HepG2 (cell line): ENCODE results near the gene PRKAR1A. TPM values are rescaled to one million over a fixed set of nuclear protein-coding genes. Genes with fewer than 3 reads are reported as not detected.

Experiments used
- EED ChIP-seq: sonication (generic); formaldehyde crosslinking; IDR thresholded peaks from 2 replicates; pipeline ENCODE4 v1.5.0; 2020; ENCODE audit warnings: mild to moderate bottlenecking, missing genetic modification reagents
- EP300 ChIP-seq, 3 experiments: sonication (generic) in 1 of 3; formaldehyde crosslinking in 1 of 3; IDR thresholded peaks; 2 replicates each; pipeline versions ENCODE4 v1.5.1 to v1.6.1; 2011 to 2020; ENCODE audit warnings: low read depth in 2 of 3, low read length in 2 of 3, borderline replicate concordance in 1 of 3, improper control_type of control experiment in 1 of 3, mild to moderate bottlenecking in 1 of 3, missing genetic modification reagents in 1 of 3, moderate library complexity in 1 of 3
- FOXA1 ChIP-seq, 2 experiments: fragments of 450-650 bp in 1 of 2; sonication (generic) in 1 of 2; formaldehyde crosslinking in 1 of 2; IDR thresholded peaks; 2 replicates each; pipeline versions ENCODE4 v1.4.0 to v1.6.1; 2016 to 2020; ENCODE audit warnings: missing genetic modification reagents in 1 of 2
- NR2F2 ChIP-seq: IDR thresholded peaks from 2 replicates; pipeline ENCODE4 v1.6.1; 2012; ENCODE audit warnings: low read depth, inconsistent platforms, borderline replicate concordance
- SCMH1 ChIP-seq: sonication (generic); formaldehyde crosslinking; IDR thresholded peaks from 2 replicates; pipeline ENCODE4 v1.9.0; 2021; ENCODE audit warnings: missing genetic modification reagents, mild to moderate bottlenecking, borderline replicate concordance
- ZNF3 ChIP-seq: IDR thresholded peaks from 2 replicates; pipeline ENCODE4 v1.7.0; 2017; ENCODE audit warnings: inconsistent platforms
- ZNF510 ChIP-seq: sonication (generic); formaldehyde crosslinking; IDR thresholded peaks from 2 replicates; pipeline ENCODE4 v1.4.0; 2020; ENCODE audit warnings: low read depth, mild to moderate bottlenecking, missing genetic modification reagents
- ZNF598 ChIP-seq: sonication (generic); formaldehyde crosslinking; IDR thresholded peaks from 2 replicates; pipeline ENCODE4 v1.5.1; 2020; ENCODE audit warnings: mild to moderate bottlenecking, missing genetic modification reagents, borderline replicate concordance
- ZNF703 ChIP-seq: sonication (generic); formaldehyde crosslinking; IDR thresholded peaks from 2 replicates; pipeline ENCODE4 v1.5.1; 2020; ENCODE audit warnings: missing genetic modification reagents, mild to moderate bottlenecking, moderate library complexity, borderline replicate concordance
- ZNF766 ChIP-seq: sonication (generic); formaldehyde crosslinking; IDR thresholded peaks from 2 replicates; pipeline ENCODE4 v1.5.0; 2020; ENCODE audit warnings: missing genetic modification reagents, borderline replicate concordance
- ZSCAN25 ChIP-seq: sonication (generic); formaldehyde crosslinking; IDR thresholded peaks from 2 replicates; pipeline ENCODE4 v1.8.0; 2022; ENCODE audit warnings: mild to moderate bottlenecking, missing genetic modification reagents
- polyA plus RNA-seq, 8 experiments: library from polyadenylated mRNA; depleted of rRNA in 3 of 8; stranded (reverse) in 7 of 8; unstranded in 1 of 8; fragments of >200 nt; fragmentation: Illumina TruSeq in 4 of 8; extraction: Trizol in 4 of 8; gene quantifications; 2 replicates each; pipeline versions ENCODE4 v1.2.1 to v1.2.3, GENCODE V29; 2011 to 2016; ENCODE audit warnings: low read depth in 4 of 8, missing spikeins in 1 of 8, mixed read lengths in 1 of 8; ENCODE audit not compliant: insufficient read depth in 1 of 8
- total RNA-seq, 5 experiments: library from RNA; depleted of rRNA; stranded (reverse); fragments of >200 nt; fragmentation: Illumina TruSeq; extraction: Trizol; gene quantifications; 2 replicates each; pipeline ENCODE4 v1.2.3, GENCODE V29; 2016; ENCODE audit warnings: low read depth in 1 of 5
- TF ChIP-seq, protein P1 (sequence below): sonication (generic); formaldehyde crosslinking; IDR thresholded peaks from 2 replicates; pipeline ENCODE4 v1.5.0; 2020; ENCODE audit warnings: missing genetic modification reagents
- TF ChIP-seq, protein P2 (sequence below): sonication (generic); formaldehyde crosslinking; IDR thresholded peaks from 2 replicates; pipeline ENCODE4 v1.5.0; 2020; ENCODE audit warnings: mild to moderate bottlenecking, missing genetic modification reagents
- TF ChIP-seq, protein P3 (sequence below): sonication (generic); formaldehyde crosslinking; IDR thresholded peaks from 2 replicates; pipeline ENCODE4 v1.5.0; 2020; ENCODE audit warnings: missing genetic modification reagents
- TF ChIP-seq, protein P4 (sequence below): sonication (generic); formaldehyde crosslinking; IDR thresholded peaks from 2 replicates; pipeline ENCODE4 v1.4.0; 2020; ENCODE audit warnings: missing genetic modification reagents
- TF ChIP-seq, protein P5 (sequence below): sonication (generic); formaldehyde crosslinking; IDR thresholded peaks from 2 replicates; pipeline ENCODE4 v1.5.0; 2020; ENCODE audit warnings: mild to moderate bottlenecking, missing genetic modification reagents, borderline replicate concordance

PRKAR1A gene
- total and polyA plus RNA-seq, 2 of the 13 experiments (the other 11 are each of a cell fraction or from before 2014, with no cell fraction given), result 265 to 266 TPM

DNA sequence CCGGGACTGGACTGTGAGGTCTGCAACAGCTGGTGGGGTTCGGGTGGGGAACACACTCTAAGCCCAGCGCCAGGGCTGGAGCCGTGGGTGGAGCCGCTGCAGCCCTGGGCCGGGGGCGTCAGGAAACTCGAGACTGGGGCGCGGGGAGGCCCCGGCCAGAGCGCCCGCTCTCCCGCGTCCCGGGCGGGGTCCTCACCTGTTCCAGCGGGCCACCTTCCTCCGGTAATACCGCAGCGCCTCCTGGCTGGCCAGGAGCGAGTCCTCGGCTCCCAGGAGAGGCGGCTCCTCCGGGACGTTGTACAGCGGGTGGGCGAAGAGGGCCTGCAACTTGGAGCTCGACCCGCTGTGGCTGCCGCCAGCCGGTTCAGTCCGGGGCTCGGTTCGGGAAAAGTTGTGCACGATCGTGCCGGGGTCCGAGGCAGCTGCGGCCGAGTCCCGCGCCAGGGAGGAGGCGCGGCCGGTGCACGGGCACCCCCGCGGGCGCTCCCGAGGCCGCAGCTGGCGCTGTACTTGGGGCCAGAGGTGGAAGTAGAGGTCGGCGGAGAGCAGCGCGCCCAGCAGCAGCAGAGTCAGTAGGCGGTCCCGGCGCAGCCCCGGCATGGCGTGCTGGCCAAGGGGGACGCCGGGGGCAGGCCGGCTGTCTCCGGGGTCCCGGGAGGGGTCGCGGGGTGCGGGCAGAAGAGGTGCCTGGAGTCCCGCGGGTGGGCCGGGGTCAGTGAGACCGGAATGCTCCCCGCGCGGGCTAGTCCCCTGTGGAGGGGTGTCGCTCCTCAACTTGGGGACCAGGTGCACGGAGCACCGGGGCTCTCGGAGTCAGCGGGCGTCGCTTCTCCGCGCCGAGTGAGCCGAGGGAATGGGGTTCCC is 88.1 kb downstream of the PRKAR1A start (continued):
- TF ChIP-seq, protein P1, sequence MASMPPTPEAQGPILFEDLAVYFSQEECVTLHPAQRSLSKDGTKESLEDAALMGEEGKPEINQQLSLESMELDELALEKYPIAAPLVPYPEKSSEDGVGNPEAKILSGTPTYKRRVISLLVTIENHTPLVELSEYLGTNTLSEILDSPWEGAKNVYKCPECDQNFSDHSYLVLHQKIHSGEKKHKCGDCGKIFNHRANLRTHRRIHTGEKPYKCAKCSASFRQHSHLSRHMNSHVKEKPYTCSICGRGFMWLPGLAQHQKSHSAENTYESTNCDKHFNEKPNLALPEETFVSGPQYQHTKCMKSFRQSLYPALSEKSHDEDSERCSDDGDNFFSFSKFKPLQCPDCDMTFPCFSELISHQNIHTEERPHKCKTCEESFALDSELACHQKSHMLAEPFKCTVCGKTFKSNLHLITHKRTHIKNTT (CRISPR knock-in tag), result no peak
- TF ChIP-seq, protein P2, sequence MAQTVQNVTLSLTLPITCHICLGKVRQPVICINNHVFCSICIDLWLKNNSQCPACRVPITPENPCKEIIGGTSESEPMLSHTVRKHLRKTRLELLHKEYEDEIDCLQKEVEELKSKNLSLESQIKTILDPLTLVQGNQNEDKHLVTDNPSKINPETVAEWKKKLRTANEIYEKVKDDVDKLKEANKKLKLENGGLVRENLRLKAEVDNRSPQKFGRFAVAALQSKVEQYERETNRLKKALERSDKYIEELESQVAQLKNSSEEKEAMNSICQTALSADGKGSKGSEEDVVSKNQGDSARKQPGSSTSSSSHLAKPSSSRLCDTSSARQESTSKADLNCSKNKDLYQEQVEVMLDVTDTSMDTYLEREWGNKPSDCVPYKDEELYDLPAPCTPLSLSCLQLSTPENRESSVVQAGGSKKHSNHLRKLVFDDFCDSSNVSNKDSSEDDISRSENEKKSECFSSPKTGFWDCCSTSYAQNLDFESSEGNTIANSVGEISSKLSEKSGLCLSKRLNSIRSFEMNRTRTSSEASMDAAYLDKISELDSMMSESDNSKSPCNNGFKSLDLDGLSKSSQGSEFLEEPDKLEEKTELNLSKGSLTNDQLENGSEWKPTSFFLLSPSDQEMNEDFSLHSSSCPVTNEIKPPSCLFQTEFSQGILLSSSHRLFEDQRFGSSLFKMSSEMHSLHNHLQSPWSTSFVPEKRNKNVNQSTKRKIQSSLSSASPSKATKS (CRISPR knock-in tag), result no peak
- TF ChIP-seq ZNF703 (CRISPR knock-in tag), result no peak; the same call in none of the 2 replicates
- no peak for TF ChIP-seq EED
- TF ChIP-seq, protein P3, sequence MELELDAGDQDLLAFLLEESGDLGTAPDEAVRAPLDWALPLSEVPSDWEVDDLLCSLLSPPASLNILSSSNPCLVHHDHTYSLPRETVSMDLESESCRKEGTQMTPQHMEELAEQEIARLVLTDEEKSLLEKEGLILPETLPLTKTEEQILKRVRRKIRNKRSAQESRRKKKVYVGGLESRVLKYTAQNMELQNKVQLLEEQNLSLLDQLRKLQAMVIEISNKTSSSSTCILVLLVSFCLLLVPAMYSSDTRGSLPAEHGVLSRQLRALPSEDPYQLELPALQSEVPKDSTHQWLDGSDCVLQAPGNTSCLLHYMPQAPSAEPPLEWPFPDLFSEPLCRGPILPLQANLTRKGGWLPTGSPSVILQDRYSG (CRISPR knock-in tag), result no peak; the same call in 1 of the 2 replicates
- TF ChIP-seq NR2F2, result no peak; the same call in 1 of the 2 replicates
- TF ChIP-seq, protein P4, sequence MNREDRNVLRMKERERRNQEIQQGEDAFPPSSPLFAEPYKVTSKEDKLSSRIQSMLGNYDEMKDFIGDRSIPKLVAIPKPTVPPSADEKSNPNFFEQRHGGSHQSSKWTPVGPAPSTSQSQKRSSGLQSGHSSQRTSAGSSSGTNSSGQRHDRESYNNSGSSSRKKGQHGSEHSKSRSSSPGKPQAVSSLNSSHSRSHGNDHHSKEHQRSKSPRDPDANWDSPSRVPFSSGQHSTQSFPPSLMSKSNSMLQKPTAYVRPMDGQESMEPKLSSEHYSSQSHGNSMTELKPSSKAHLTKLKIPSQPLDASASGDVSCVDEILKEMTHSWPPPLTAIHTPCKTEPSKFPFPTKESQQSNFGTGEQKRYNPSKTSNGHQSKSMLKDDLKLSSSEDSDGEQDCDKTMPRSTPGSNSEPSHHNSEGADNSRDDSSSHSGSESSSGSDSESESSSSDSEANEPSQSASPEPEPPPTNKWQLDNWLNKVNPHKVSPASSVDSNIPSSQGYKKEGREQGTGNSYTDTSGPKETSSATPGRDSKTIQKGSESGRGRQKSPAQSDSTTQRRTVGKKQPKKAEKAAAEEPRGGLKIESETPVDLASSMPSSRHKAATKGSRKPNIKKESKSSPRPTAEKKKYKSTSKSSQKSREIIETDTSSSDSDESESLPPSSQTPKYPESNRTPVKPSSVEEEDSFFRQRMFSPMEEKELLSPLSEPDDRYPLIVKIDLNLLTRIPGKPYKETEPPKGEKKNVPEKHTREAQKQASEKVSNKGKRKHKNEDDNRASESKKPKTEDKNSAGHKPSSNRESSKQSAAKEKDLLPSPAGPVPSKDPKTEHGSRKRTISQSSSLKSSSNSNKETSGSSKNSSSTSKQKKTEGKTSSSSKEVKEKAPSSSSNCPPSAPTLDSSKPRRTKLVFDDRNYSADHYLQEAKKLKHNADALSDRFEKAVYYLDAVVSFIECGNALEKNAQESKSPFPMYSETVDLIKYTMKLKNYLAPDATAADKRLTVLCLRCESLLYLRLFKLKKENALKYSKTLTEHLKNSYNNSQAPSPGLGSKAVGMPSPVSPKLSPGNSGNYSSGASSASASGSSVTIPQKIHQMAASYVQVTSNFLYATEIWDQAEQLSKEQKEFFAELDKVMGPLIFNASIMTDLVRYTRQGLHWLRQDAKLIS (CRISPR knock-in tag), result no peak; the same call in none of the 2 replicates
- TF ChIP-seq, protein P5, sequence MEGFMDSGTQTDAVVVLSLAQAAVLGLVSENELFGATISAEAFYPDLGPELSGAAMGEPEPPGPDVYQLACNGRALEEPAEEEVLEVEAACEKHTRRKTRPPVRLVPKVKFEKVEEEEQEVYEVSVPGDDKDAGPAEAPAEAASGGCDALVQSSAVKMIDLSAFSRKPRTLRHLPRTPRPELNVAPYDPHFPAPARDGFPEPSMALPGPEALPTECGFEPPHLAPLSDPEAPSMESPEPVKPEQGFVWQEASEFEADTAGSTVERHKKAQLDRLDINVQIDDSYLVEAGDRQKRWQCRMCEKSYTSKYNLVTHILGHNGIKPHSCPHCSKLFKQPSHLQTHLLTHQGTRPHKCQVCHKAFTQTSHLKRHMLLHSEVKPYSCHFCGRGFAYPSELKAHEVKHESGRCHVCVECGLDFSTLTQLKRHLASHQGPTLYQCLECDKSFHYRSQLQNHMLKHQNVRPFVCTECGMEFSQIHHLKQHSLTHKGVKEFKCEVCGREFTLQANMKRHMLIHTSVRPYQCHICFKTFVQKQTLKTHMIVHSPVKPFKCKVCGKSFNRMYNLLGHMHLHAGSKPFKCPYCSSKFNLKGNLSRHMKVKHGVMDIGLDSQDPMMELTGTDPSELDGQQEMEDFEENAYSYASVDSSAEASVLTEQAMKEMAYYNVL, result peak; percentile 79; the same call in 1 of the 2 replicates
- no peak; the same call in 1 of the 2 replicates for TF ChIP-seq ZNF766 (CRISPR knock-in tag)
- peak; percentile 13; the same call in 1 of the 2 replicates for TF ChIP-seq ZSCAN25 (CRISPR knock-in tag)
- no peak for TF ChIP-seq EP300 (IDR thresholded peaks at IDR 0.05; ENCODE audit: low read depth in 2 of 2, low read length in 2 of 2)
- 0 out of 2 replicates have a peak, but pooled peaks have one; percentile 7 for TF ChIP-seq EP300 (CRISPR knock-in tag; IDR thresholded peaks at IDR 0.05; ENCODE audit: borderline replicate concordance)
- TF ChIP-seq ZNF3 (CRISPR knock-in tag), result no peak
- TF ChIP-seq FOXA1 (IDR thresholded peaks at IDR 0.05), result no peak
- TF ChIP-seq FOXA1 (CRISPR knock-in tag; IDR thresholded peaks at IDR 0.05), result no peak
- no peak for TF ChIP-seq ZNF510 (CRISPR knock-in tag)
- TF ChIP-seq ZNF598 (CRISPR knock-in tag), result no peak
- no peak for TF ChIP-seq SCMH1
